ENCODE measurements around the gene A4GALT. TPM values are rescaled to one million over a fixed set of nuclear protein-coding genes. Genes with fewer than 3 reads are reported as not detected.

The A4GALT gene
- total and polyA plus RNA-seq, 2 experiments from 2014 or later, result 7.0 to 16.2 TPM

DNA sequence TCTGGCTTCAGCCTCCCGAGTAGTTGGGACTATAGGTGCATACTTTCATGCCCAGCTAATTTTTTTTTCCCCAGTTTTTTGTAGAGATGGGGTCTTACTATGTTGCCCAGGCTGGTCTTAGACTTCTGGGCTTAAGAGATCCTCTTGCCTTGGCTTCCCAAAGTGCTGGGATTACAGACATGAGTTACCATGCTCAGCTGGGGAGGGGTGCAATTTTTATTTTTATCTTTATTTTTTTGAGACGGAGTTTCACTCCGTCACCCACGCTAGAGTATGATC is 49.7 kb upstream of the A4GALT start:
- Histone ChIP-seq H3K4me3 (no peak overlapping the region), H3K4me1 (ENCODE audit: insufficient read depth) (no peaks in the 10 kb centered on the region; the same call in 1 of the 2 replicates), H3K9me2 (ENCODE audit: insufficient read depth) (no peaks in the 10 kb centered on the region), H4K20me1 (replicated peaks; ENCODE audit: insufficient read depth) (no peaks in the 10 kb centered on the region), H3F3A (replicated peaks; ENCODE audit: low read depth) (no peaks in the 10 kb centered on the region), H3K27me3 (ENCODE audit: insufficient read depth) (no peaks in the 10 kb centered on the region), H2AFZ (no peak overlapping the region), H3K27ac (ENCODE audit: low read depth) (no peak overlapping the region), H3K4me2 (no peak overlapping the region), H3K79me2 (replicated peaks; ENCODE audit: insufficient read depth) (no peaks in the 10 kb centered on the region), H3K36me3 (ENCODE audit: insufficient read depth) (no peaks in the 10 kb centered on the region)
- Mint-ChIP-seq H3K9me3 (no peaks in the 10 kb centered on the region), H3K4me3 (no peak overlapping the region), H3K4me1 (peaks cover 10% of the 10 kb centered on the region; the same call in 2 of the 3 replicates), H3K27me3 (ENCODE audit: insufficient read depth, low read depth, poor library complexity) (peaks cover 4% of the 10 kb centered on the region), H3K36me3 (ENCODE audit: low read depth) (no peaks in the 10 kb centered on the region), H3K27ac (no peak overlapping the region)
- TF ChIP-seq STAT1 (IDR thresholded peaks at IDR 0.05; ENCODE audit: unreplicated experiment) (no peak), POLR2AphosphoS5 (IDR thresholded peaks at IDR 0.05; ENCODE audit: low read depth) (no peak), ZNF114 (CRISPR knock-in tag; IDR thresholded peaks at IDR 0.05) (no peak), ZNF331 (CRISPR knock-in tag; IDR thresholded peaks at IDR 0.05; ENCODE audit: low read depth) (no peak), NANOG (IDR thresholded peaks at IDR 0.05; ENCODE audit: borderline replicate concordance) (no peak), JUNB (IDR thresholded peaks at IDR 0.05; ENCODE audit: unreplicated experiment) (no peak), EZH2phosphoT487 (IDR thresholded peaks at IDR 0.05; ENCODE audit: unreplicated experiment) (no peak), CTCF (conservative IDR thresholded peaks at IDR 0.05; ENCODE audit: low read depth in 2 of 2) (no peak), ZNF462 (CRISPR knock-in tag; IDR thresholded peaks at IDR 0.05) (no peak), EZH2 (IDR thresholded peaks at IDR 0.05; ENCODE audit: low read depth, unreplicated experiment) (no peak), CREB1 (CRISPR knock-in tag; IDR thresholded peaks at IDR 0.05; ENCODE audit: low read depth) (no peak)
- TF ChIP-seq, protein P1, sequence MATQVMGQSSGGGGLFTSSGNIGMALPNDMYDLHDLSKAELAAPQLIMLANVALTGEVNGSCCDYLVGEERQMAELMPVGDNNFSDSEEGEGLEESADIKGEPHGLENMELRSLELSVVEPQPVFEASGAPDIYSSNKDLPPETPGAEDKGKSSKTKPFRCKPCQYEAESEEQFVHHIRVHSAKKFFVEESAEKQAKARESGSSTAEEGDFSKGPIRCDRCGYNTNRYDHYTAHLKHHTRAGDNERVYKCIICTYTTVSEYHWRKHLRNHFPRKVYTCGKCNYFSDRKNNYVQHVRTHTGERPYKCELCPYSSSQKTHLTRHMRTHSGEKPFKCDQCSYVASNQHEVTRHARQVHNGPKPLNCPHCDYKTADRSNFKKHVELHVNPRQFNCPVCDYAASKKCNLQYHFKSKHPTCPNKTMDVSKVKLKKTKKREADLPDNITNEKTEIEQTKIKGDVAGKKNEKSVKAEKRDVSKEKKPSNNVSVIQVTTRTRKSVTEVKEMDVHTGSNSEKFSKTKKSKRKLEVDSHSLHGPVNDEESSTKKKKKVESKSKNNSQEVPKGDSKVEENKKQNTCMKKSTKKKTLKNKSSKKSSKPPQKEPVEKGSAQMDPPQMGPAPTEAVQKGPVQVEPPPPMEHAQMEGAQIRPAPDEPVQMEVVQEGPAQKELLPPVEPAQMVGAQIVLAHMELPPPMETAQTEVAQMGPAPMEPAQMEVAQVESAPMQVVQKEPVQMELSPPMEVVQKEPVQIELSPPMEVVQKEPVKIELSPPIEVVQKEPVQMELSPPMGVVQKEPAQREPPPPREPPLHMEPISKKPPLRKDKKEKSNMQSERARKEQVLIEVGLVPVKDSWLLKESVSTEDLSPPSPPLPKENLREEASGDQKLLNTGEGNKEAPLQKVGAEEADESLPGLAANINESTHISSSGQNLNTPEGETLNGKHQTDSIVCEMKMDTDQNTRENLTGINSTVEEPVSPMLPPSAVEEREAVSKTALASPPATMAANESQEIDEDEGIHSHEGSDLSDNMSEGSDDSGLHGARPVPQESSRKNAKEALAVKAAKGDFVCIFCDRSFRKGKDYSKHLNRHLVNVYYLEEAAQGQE (IDR thresholded peaks at IDR 0.05; ENCODE audit: unreplicated experiment), result no peak
- TF ChIP-seq, protein P2, sequence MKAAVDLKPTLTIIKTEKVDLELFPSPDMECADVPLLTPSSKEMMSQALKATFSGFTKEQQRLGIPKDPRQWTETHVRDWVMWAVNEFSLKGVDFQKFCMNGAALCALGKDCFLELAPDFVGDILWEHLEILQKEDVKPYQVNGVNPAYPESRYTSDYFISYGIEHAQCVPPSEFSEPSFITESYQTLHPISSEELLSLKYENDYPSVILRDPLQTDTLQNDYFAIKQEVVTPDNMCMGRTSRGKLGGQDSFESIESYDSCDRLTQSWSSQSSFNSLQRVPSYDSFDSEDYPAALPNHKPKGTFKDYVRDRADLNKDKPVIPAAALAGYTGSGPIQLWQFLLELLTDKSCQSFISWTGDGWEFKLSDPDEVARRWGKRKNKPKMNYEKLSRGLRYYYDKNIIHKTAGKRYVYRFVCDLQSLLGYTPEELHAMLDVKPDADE (IDR thresholded peaks at IDR 0.05), result no peak
- ATAC-seq (no peak), DNase-seq (ENCODE audit: low spot score) (no peak)
